AG04449 (cell line): Measurements from ENCODE around the gene AP5S1.

Experiments
- CTCF ChIA-PET: fragments of 350-600 bp; formaldehyde crosslinking; extraction: SDS; loops from one replicate; lab custom pipeline; 2021; ENCODE audit warnings: antibody characterized with exemption; lab: Yijun Ruan, JAX
- POLR2A ChIA-PET: fragments of 400-600, 350-600 bp; formaldehyde crosslinking; extraction: SDS; loops from one replicate; lab custom pipeline; 2020; ENCODE audit warnings: antibody characterized with exemption, inconsistent platforms; lab: Yijun Ruan, JAX
- DNase-seq: peaks from one replicate; pipeline ENCODE4 v3.0.0-alpha.2; 2010; ENCODE audit warnings: low read depth, low spot score
- H3K4me3 ChIP-seq: 2 replicates; pipeline ENCODE4 v1.5.1; 2011; ENCODE audit warnings: low read depth, mild to moderate bottlenecking, control low read depth, low read length
- TF ChIP-seq, protein P1 (sequence below): IDR thresholded peaks from one replicate; pipeline ENCODE4 v1.5.1; 2011; ENCODE audit warnings: mild to moderate bottlenecking, moderate library complexity, low read length, control low read depth, inconsistent platforms; ENCODE audit not compliant: insufficient read depth; ENCODE audit errors: missing control alignments

Gene AP5S1

GRCh38 chr20:3820048-3820900, at the start of gene AP5S1:
Gene AP5S1, plus strand, starts transcription at chr20:3820547. Its CDS starts 1,571 bp downstream, at chr20:3822118.
- DNase-seq: no peak
- ChIA-PET POLR2A (interaction anchor here (0.7 to 1.8 kb wide), 7 partner anchors 9 to 250 kb away, joined by 3 to 12 read pairs (median 4); partner anchors contain the start of genes CENPB and SPEF1), CTCF (interaction anchor here (0.7 to 8.8 kb wide), 32 partner anchors 9 to 272 kb away, joined by 3 to 255 read pairs (median 6); partner anchors contain the start of genes ADISSP, CDC25B, CENPB and SPEF1)
- TF ChIP-seq, protein P1, sequence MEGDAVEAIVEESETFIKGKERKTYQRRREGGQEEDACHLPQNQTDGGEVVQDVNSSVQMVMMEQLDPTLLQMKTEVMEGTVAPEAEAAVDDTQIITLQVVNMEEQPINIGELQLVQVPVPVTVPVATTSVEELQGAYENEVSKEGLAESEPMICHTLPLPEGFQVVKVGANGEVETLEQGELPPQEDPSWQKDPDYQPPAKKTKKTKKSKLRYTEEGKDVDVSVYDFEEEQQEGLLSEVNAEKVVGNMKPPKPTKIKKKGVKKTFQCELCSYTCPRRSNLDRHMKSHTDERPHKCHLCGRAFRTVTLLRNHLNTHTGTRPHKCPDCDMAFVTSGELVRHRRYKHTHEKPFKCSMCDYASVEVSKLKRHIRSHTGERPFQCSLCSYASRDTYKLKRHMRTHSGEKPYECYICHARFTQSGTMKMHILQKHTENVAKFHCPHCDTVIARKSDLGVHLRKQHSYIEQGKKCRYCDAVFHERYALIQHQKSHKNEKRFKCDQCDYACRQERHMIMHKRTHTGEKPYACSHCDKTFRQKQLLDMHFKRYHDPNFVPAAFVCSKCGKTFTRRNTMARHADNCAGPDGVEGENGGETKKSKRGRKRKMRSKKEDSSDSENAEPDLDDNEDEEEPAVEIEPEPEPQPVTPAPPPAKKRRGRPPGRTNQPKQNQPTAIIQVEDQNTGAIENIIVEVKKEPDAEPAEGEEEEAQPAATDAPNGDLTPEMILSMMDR: peak; percentile 83
- H3K4me3 ChIP-seq: peak within 1 kb of the TSS; percentile 95

DNA sequence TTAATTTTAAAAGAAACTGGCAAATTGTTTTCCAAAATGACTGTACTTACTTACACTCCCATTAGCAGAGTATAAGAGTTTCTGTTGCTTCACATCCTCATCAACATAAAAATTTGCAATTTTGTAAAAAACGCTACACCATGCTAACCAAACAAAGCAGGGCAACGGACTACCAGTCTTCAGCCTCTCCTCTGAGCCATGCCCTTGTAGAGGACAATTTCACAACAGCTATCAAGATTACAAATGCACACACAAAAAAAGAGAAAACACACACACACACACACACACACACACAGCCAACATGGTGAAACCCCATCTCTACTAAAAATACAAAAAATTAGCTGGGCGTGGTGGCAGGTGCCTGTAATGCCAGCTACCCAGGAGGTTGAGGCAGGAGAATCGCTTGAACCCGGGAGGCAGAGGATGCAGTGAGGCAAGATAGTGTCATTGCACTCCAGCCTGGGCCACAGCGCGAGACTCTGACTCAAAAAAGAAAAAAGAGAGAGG, 48.7 kb upstream of the AP5S1 start:
- ChIA-PET CTCF (interaction anchor here (1.0 to 1.8 kb wide), 5 partner anchors 8 to 83 kb away, joined by 3 to 6 read pairs (median 4); partner anchors contain the start of genes AP5S1 and SPEF1), POLR2A (no interaction called here)
- no peak overlapping the region for H3K4me3 ChIP-seq
- TF ChIP-seq, protein P1: no peak
- DNase-seq: no peak

DNA sequence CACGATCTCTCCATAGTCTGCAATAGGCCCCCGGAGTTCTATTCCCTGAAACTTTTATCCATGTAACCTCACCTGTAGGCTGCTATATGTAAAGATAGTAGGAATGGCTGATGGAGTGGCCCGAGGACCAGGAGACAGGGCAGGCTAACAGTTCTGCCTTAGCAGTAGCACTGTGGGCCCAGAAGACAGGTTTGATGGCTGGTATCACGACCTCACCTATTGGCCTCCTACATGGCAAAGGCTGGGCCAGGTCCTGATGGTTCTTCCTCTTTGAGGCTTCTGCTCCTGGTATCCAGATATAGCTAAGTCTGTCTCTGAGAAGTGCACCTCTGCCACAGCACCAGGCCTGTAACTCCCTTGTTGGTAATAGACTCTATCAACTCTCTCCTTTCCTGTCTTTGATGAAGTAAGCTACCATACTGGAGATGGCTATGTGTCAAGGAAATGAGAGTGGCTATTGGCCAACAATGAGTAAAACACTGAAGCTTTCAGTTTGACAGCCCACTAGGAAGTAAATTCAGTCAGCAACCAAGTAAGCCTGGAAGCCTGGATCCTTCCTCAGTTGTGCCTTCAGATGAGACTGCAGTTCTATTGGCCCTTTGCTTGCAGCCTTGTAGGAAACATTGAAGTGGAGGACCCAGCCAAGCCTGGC, 44.8 kb upstream of the AP5S1 start:
- TF ChIP-seq, protein P1: no peak
- no peak overlapping the region for H3K4me3 ChIP-seq
- POLR2A ChIA-PET: no interaction called here
- CTCF ChIA-PET: interaction anchor here (1.0 to 4.7 kb wide), 3 partner anchors 23 to 98 kb away, joined by 3 to 27 read pairs (median 24); no protein-coding TSS in a partner anchor
- no peak for DNase-seq

DNA sequence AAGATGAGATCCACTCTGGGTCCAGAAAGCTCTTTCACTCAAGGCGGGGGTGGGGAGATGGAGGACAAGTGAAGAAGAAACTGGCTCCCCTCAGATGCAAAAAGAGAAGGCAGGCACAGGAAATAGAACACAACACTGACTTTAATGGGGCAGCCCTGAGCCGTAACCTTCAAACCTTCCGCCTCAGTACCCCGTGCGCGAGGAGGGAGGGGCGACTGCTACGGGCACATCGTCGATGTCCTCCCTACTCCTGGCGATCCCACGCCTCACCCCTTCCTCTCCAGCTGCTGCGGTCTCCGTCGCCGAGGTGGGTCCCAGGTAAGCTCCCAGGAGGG, 43.0 kb upstream of the AP5S1 start:
- POLR2A ChIA-PET: interaction anchor here (2.9 kb wide), 1 partner anchor 9 kb away, joined by 28 read pairs; the partner anchor contains the start of gene ADISSP
- CTCF ChIA-PET: interaction anchor here (0.8 to 4.7 kb wide), 9 partner anchors 8 to 100 kb away, joined by 3 to 38 read pairs (median 5); partner anchors contain the start of genes ADISSP, AP5S1 and CENPB
- TF ChIP-seq, protein P1: no peak
- peak overlapping the region; percentile 58 for H3K4me3 ChIP-seq
- DNase-seq: no peak

DNA sequence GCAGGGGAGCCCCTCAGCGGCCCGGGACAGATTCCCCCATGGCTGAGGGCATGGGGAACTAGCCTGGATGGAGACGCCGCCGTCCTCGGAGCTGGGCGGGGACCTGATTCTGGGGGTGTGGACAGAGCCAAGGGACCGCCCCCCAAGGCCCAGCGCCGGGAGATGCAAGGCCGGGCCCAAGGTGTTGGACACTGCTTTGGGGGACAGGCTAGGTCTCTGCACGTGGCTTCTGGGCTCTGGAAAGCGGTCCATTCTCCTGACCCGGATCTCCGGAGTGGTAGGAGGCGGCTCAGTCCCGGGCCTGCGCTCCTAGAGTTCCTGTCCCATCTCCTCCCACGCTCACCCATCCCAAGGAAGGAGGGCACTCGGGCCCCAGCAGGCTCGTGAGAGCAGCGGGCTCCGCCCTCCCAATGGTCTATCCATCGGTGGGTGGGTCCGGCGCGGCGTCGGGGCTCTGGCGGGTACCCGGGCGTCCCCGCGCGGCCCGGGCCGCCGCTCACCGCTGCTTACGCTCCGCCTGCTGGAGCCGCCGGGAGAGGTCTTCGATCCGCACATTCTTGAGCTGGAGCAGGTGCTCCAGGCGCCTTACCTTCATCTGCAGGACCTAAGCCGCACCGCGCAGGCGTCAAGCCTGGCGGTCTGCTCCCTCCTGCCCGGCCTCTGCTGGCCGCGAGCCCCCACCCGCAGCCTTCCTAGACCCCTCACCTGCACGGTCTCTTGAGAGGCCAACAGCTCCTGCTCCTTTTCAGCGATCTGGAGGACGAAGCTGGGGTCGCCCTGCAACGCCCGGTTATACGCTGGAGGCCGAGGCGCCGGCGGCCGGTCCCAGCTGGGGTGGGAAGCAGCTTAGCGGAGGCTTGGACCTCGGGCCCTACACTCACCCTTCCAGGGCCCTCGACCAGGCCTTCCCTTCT, 42.4 kb upstream of the AP5S1 start:
- CTCF ChIA-PET: interaction anchor here (0.6 to 4.7 kb wide), 18 partner anchors 8 to 723 kb away, joined by 3 to 38 read pairs (median 4); partner anchors contain the start of genes ADISSP, AP5S1 and CENPB
- POLR2A ChIA-PET: interaction anchor here (2.9 kb wide), 1 partner anchor 10 kb away, joined by 28 read pairs; the partner anchor contains the start of gene ADISSP
- H3K4me3 ChIP-seq: peak overlapping the region; percentile 58
- TF ChIP-seq, protein P1: peak; percentile 3
- no peak for DNase-seq
